OCI-LY3 (cell line): Measurements from ENCODE around the gene ZNF835.

Experiments
- H2AFZ ChIP-seq: fragments of 200-600, 300-600 bp; shearing (Covaris generic); 2 replicates; pipeline ENCODE4 v1.6.0; 2014; ENCODE audit warnings: antibody characterized with exemption, low read depth, low read length
- H3K27ac ChIP-seq: fragments of 200-600, 300-600 bp; sonication (generic); 2 replicates; pipeline ENCODE4 v1.5.1; 2014; ENCODE audit warnings: mild to moderate bottlenecking, low read length, moderate library complexity, mixed read lengths
- H3K27me3 ChIP-seq: fragments of 200-600, 300-600 bp; sonication (generic); 2 replicates; pipeline ENCODE4 v1.6.1; 2014; ENCODE audit warnings: low read depth, low read length, mixed read lengths
- H3K36me3 ChIP-seq: fragments of 200-600, 300-600 bp; sonication (generic); replicated peaks from 2 replicates; pipeline ENCODE3; 2014; ENCODE audit warnings: low read depth, low read length, mixed read lengths
- H3K4me1 ChIP-seq: fragments of 300-600, 200-600 bp; sonication (generic); 2 replicates; pipeline ENCODE4 v1.6.1; 2014; ENCODE audit warnings: low read length, mixed read lengths
- H3K4me2 ChIP-seq: fragments of 200-600, 300-600 bp; sonication (generic); 2 replicates; pipeline ENCODE4 v1.6.1; 2014; ENCODE audit warnings: low read length, mixed read lengths
- H3K4me3 ChIP-seq: fragments of 300-600, 200-600 bp; sonication (generic); 2 replicates; pipeline ENCODE4 v1.5.1; 2014; ENCODE audit warnings: antibody characterized with exemption, mild to moderate bottlenecking, low read length, moderate library complexity
- H3K79me2 ChIP-seq: fragments of 300-600, 200-600 bp; shearing (Covaris generic); 2 replicates; pipeline ENCODE4 v1.6.1; 2014; ENCODE audit warnings: mild to moderate bottlenecking, low read length, mixed read lengths
- H3K9ac ChIP-seq: fragments of 300-600, 200-600 bp; shearing (Covaris generic); 2 replicates; pipeline ENCODE4 v1.6.0; 2014; ENCODE audit warnings: mild to moderate bottlenecking, low read length, moderate library complexity
- H3K9me3 ChIP-seq: fragments of 200-600, 300-600 bp; shearing (Covaris generic); 2 replicates; pipeline ENCODE4 v1.6.1; 2014; ENCODE audit warnings: low read length, mixed read lengths; ENCODE audit not compliant: insufficient read depth
- H4K20me1 ChIP-seq: fragments of 200-600, 300-600 bp; sonication (generic); 2 replicates; pipeline ENCODE4 v1.6.1; 2016; ENCODE audit warnings: low read length, mixed read lengths; ENCODE audit not compliant: insufficient read depth
- EZH2phosphoT487 ChIP-seq: fragments of 200-600 bp; shearing (Covaris generic); IDR thresholded peaks from 2 replicates; pipeline ENCODE4 v1.6.1; 2018; ENCODE audit warnings: antibody characterized with exemption, mixed run types, low read depth
- TF ChIP-seq, protein P1 (sequence below): fragments of 200-600, 300-600 bp; sonication (generic); IDR thresholded peaks from 2 replicates; pipeline ENCODE4 v1.5.1; 2014; ENCODE audit warnings: antibody characterized with exemption, low read length, low read depth

Gene ZNF835

DNA sequence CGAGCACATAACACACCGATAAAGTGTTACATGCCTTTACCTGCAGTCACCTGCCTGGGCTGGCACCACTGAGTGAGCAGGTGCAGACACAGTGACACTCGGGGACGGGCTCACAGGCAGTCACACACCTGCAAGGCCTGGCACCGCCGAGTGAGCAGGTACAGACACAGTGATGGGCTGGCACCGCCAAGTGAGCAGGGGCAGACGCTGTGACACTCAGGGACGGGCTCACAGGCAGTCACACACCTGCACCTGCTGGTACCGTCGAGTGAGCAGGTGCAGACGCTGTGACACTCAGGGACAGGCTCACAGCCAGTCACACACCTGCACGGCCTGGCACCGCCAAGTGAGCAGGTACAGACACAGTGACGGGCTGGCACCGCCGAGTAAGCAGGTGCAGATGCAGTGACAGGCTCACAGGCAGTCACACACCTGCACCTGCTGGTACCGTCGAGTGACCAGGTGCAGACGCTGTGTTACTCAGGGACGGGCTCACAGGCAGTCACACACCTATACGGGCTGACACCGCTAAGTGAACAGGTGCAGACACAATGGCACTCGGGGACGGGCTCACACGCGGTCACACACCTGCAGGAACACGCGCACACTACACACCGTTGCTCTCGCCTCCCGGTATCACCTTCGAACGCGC, 470 bp downstream of the ZNF835 start:
- Histone ChIP-seq H3K9ac (peak overlapping the region; percentile 41), H3K27ac (no peak overlapping the region), H3K4me3 (peak overlapping the region; percentile 78), H3K27me3 (no peaks in the 10 kb centered on the region), H2AFZ (peak overlapping the region; percentile 67; the same call in 1 of the 2 replicates), H3K36me3 (peaks cover 3% of the 10 kb centered on the region), H3K79me2 (peaks cover 12% of the 10 kb centered on the region), H3K9me3 (no peaks in the 10 kb centered on the region; the same call in 1 of the 2 replicates), H4K20me1 (no peaks in the 10 kb centered on the region), H3K4me1 (no peaks in the 10 kb centered on the region), H3K4me2 (peak overlapping the region; percentile 61)
- TF ChIP-seq, protein P1, sequence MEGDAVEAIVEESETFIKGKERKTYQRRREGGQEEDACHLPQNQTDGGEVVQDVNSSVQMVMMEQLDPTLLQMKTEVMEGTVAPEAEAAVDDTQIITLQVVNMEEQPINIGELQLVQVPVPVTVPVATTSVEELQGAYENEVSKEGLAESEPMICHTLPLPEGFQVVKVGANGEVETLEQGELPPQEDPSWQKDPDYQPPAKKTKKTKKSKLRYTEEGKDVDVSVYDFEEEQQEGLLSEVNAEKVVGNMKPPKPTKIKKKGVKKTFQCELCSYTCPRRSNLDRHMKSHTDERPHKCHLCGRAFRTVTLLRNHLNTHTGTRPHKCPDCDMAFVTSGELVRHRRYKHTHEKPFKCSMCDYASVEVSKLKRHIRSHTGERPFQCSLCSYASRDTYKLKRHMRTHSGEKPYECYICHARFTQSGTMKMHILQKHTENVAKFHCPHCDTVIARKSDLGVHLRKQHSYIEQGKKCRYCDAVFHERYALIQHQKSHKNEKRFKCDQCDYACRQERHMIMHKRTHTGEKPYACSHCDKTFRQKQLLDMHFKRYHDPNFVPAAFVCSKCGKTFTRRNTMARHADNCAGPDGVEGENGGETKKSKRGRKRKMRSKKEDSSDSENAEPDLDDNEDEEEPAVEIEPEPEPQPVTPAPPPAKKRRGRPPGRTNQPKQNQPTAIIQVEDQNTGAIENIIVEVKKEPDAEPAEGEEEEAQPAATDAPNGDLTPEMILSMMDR = no peak
- no peak for TF ChIP-seq EZH2phosphoT487

DNA sequence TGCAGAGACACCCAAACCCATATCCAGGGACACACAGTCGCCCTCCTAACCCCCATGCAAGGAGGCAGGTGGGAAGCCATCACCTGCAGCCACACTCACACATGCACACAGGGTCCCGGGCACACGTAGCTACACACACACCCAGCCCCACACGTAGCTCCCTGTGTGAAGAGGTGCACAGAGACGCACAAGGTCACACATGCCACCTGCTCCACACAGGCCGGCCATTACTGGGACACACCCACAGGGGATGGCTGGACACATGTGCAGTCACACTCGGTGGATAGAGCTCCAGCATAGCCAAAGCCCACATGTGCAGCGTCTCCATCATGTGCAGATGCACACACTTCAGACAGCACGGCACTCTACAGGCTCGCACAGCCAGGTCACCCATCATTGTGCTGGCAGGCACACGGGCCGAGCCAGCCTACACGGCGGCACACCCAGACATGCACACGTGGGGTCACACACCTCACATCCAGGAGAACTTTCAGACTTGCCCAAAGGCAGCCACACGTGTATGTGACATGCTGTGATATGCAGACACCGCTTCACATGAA, 1.1 kb downstream of the ZNF835 start:
- H3K9me3 ChIP-seq = no peaks in the 10 kb centered on the region; the same call in 1 of the 2 replicates

DNA sequence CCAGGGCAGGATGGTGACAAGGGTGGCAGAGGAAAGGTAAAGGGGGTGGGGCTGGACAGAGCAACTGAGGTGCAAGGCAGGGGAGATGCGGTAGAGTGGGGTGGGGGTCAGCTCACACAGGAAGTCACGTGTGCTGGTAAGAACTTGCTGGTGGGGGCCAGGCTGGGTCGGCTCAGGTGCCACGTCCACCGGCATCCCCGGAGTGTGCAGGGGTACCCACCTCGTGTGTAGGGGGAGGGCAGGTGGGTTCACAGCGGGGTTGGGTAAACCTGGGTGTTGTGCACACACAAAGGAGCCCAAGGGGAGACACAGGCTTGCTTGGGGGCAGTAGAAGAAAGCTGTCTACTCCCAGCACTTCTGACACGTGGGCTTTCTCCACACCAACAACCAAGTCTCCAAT, 2.9 kb downstream of the ZNF835 start:
- H3K36me3 ChIP-seq = peaks cover 16% of the 10 kb centered on the region
- TF ChIP-seq EZH2phosphoT487 = no peak
- TF ChIP-seq, protein P1 = no peak
- peaks cover 12% of the 10 kb centered on the region for H3K79me2 ChIP-seq

More for the DNA sequence above, 1.1 kb downstream of the ZNF835 start:
- peaks cover 3% of the 10 kb centered on the region for H3K36me3 ChIP-seq
- H3K4me2 ChIP-seq = peak overlapping the region; percentile 61
- H2AFZ ChIP-seq = no peak overlapping the region
- H3K27me3 ChIP-seq = no peaks in the 10 kb centered on the region
- peaks cover 12% of the 10 kb centered on the region for H3K79me2 ChIP-seq
- no peak overlapping the region for H3K27ac ChIP-seq
- H3K9ac ChIP-seq = no peak overlapping the region
- peak overlapping the region; percentile 78 for H3K4me3 ChIP-seq
- H3K4me1 ChIP-seq = no peaks in the 10 kb centered on the region
- no peaks in the 10 kb centered on the region for H4K20me1 ChIP-seq
- TF ChIP-seq EZH2phosphoT487 = no peak
- TF ChIP-seq, protein P1 = no peak

DNA sequence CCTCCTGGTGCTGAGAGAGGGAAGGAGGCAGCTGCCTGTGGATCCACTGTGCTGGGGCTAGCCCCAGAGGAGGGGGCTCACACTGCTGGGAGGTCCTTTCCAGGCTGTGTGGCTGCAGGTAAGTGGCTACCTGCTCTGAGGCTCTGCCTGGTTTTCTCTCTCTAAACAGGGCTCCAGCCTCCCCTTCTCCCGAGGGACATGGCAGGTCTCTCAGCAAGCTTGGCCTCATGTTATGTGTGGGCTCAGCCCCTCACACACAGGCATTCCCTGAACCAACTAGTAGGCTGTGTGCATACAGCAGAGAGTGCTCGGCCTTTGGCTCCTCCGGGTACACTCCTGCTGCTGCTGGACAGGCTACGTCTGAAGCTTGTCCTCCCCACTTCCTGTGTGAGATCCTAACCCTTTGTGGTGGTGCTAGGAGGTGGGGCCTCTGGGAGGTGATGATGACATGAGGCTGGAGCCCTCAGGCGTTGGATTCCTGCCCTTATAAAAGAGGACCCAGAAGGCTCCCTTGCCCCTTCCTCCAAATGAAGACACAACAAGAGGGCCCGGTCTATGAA, 4.2 kb downstream of the ZNF835 start:
- Histone ChIP-seq H3K4me2 (no peak overlapping the region), H3K4me3 (no peak overlapping the region), H3K27ac (no peak overlapping the region), H3K4me1 (no peaks in the 10 kb centered on the region), H3K79me2 (peaks cover 12% of the 10 kb centered on the region), H3K36me3 (peaks cover 17% of the 10 kb centered on the region), H3K27me3 (no peaks in the 10 kb centered on the region), H3K9me3 (peaks cover 5% of the 10 kb centered on the region; the same call in 1 of the 2 replicates), H2AFZ (no peak overlapping the region), H3K9ac (no peak overlapping the region), H4K20me1 (no peaks in the 10 kb centered on the region)
- TF ChIP-seq EZH2phosphoT487 = no peak
- TF ChIP-seq, protein P1 = no peak

More for the DNA sequence above, 2.9 kb downstream of the ZNF835 start:
- Histone ChIP-seq H3K27me3 (no peaks in the 10 kb centered on the region), H4K20me1 (no peaks in the 10 kb centered on the region), H3K4me2 (no peak overlapping the region), H3K4me1 (no peaks in the 10 kb centered on the region), H2AFZ (no peak overlapping the region), H3K9ac (no peak overlapping the region), H3K4me3 (no peak overlapping the region), H3K9me3 (peaks cover 3% of the 10 kb centered on the region; the same call in 1 of the 2 replicates), H3K27ac (no peak overlapping the region)
